BLaER1 treated with 17β-estradiol and CSF1 and Interleukin-3, amounts not matched to agents 10 nM and 100 nM (cell line): ENCODE data around the gene S100A16.

ENCODE experiments used
- H3K27ac ChIP-seq, 11 experiments: shearing (Covaris generic); formaldehyde crosslinking; 2 replicates each; pipeline ENCODE4 v1.8.1; 2022
- H3K27me3 ChIP-seq, 11 experiments: shearing (Covaris generic); formaldehyde crosslinking; 2 replicates each; pipeline ENCODE4 v1.8.1; 2022
- H3K36me3 ChIP-seq, 11 experiments: shearing (Covaris generic); formaldehyde crosslinking; 2 replicates each; pipeline ENCODE4 v1.8.1; 2022
- H3K4me1 ChIP-seq, 10 experiments: shearing (Covaris generic); formaldehyde crosslinking; 2 replicates each; pipeline ENCODE4 v1.8.1; 2022
- H3K4me2 ChIP-seq, 11 experiments: shearing (Covaris generic); formaldehyde crosslinking; 2 replicates each; pipeline ENCODE4 v1.8.1; 2022
- H3K4me3 ChIP-seq, 10 experiments: shearing (Covaris generic); formaldehyde crosslinking; 2 replicates each; pipeline ENCODE4 v1.8.1; 2022
- H3K9ac ChIP-seq, 11 experiments: shearing (Covaris generic); formaldehyde crosslinking; 2 replicates each; pipeline ENCODE4 v1.8.1; 2022
- H3K9me3 ChIP-seq, 11 experiments: shearing (Covaris generic); formaldehyde crosslinking; replicated peaks in 1 of 11; 2 replicates each; pipeline ENCODE4 v1.8.1; 2022
- H4K20me1 ChIP-seq, 11 experiments: shearing (Covaris generic); formaldehyde crosslinking; 2 replicates each; pipeline ENCODE4 v1.8.1; 2022
- Cebpa-rat ChIP-seq, 11 experiments: shearing (Covaris generic); IDR thresholded peaks; 2 replicates each; pipeline ENCODE4 v1.8.1; 2022

S100A16 gene

DNA sequence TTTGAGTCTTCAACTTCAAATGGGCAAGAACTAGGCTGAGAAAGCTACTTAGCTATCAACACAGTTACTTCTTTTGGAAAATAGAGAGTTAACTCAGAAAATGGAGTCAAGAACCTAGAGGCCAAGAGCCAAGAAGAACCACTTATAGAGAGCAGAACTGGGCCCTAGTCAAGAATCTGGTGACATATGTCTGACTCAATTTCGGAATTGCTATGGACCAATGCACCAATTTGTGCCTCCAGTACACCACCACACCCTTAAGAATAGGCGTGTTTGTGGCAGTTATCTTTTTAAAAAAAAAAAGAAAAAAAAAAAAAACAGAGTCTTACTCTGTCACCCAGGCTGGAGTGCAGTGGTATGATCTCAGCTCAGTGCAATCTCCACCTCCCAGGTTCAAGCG, 55.1 kb downstream of the S100A16 start:
- no peak overlapping the region for H3K4me2 ChIP-seq
- H3K27ac ChIP-seq, result no peak overlapping the region
- H3K9me3 ChIP-seq, result 0 out of 22 replicates have a peak, but pooled peaks cover 0 to 4% (median 0%) of the 10 kb centered on the region in 11 experiments
- H3K9ac ChIP-seq, result no peak overlapping the region
- H3K27me3 ChIP-seq, result no peaks in the 10 kb centered on the region
- H3K4me3 ChIP-seq, result no peak overlapping the region
- no peaks in the 10 kb centered on the region for H4K20me1 ChIP-seq
- no peak for TF ChIP-seq Cebpa-rat (IDR thresholded peaks at IDR 0.05)
- no peaks in the 10 kb centered on the region for H3K36me3 ChIP-seq
- peaks cover 17 to 48% (median 29%) of the 10 kb centered on the region in 10 experiments for H3K4me1 ChIP-seq
